IMR-90 (cell line): ENCODE results near the gene FGGY.

ENCODE experiments used
- CEBPB ChIP-seq: IDR thresholded peaks from 2 replicates; pipeline ENCODE4 v1.6.1; 2012; ENCODE audit warnings: low read depth, low read length, improper control_type of control experiment
- FOS ChIP-seq: fragments of 150-350 bp; IDR thresholded peaks from 2 replicates; pipeline ENCODE4 v1.6.1; 2016; ENCODE audit warnings: low read depth, low read length
- MAFK ChIP-seq: IDR thresholded peaks from 2 replicates; pipeline ENCODE4 v1.6.1; 2012; ENCODE audit warnings: low read depth, low read length, improper control_type of control experiment
- MAZ ChIP-seq: IDR thresholded peaks from 2 replicates; pipeline ENCODE4 v1.6.1; 2012; ENCODE audit warnings: low read depth, mild to moderate bottlenecking, low read length, improper control_type of control experiment, moderate library complexity, borderline replicate concordance
- MXI1 ChIP-seq: IDR thresholded peaks from 2 replicates; pipeline ENCODE4 v1.6.1; 2012; ENCODE audit warnings: low read depth, mild to moderate bottlenecking, low read length, moderate library complexity, borderline replicate concordance
- POLR2A ChIP-seq: IDR thresholded peaks from 2 replicates; pipeline ENCODE4 v1.6.1; 2012; ENCODE audit warnings: mild to moderate bottlenecking, low read depth, low read length
- RAD21 ChIP-seq: IDR thresholded peaks from 2 replicates; pipeline ENCODE4 v1.6.1; 2012; ENCODE audit warnings: low read length, improper control_type of control experiment
- RCOR1 ChIP-seq: IDR thresholded peaks from 2 replicates; pipeline ENCODE4 v1.6.1; 2012; ENCODE audit warnings: mild to moderate bottlenecking, low read length, improper control_type of control experiment; ENCODE audit not compliant: insufficient replicate concordance
- RFX5 ChIP-seq: IDR thresholded peaks from 2 replicates; pipeline ENCODE4 v1.8.0; 2012; ENCODE audit warnings: low read depth, mild to moderate bottlenecking, low read length, moderate library complexity
- SMC3 ChIP-seq: fragments of 150-350 bp; IDR thresholded peaks from 2 replicates; pipeline ENCODE4 v1.6.1; 2016; ENCODE audit warnings: low read depth, mild to moderate bottlenecking, antibody characterized with exemption, low read length, moderate library complexity
- TF ChIP-seq, protein P1 (sequence below): conservative IDR thresholded peaks from 2 replicates; pipeline ENCODE4 v1.5.1; 2012; ENCODE audit warnings: mild to moderate bottlenecking, low read depth, low read length, improper control_type of control experiment
- TF ChIP-seq, protein P2 (sequence below): fragments of 150-350 bp; IDR thresholded peaks from 2 replicates; pipeline ENCODE4 v1.6.1; 2017; ENCODE audit warnings: mild to moderate bottlenecking, antibody characterized with exemption, low read length, low read depth
- TF ChIP-seq, protein P3 (sequence below): fragments of 150-350 bp; IDR thresholded peaks from 2 replicates; pipeline ENCODE4 v1.6.1; 2016; ENCODE audit warnings: low read depth, mild to moderate bottlenecking, low read length, moderate library complexity, borderline replicate concordance

- TF ChIP-seq, protein P1, sequence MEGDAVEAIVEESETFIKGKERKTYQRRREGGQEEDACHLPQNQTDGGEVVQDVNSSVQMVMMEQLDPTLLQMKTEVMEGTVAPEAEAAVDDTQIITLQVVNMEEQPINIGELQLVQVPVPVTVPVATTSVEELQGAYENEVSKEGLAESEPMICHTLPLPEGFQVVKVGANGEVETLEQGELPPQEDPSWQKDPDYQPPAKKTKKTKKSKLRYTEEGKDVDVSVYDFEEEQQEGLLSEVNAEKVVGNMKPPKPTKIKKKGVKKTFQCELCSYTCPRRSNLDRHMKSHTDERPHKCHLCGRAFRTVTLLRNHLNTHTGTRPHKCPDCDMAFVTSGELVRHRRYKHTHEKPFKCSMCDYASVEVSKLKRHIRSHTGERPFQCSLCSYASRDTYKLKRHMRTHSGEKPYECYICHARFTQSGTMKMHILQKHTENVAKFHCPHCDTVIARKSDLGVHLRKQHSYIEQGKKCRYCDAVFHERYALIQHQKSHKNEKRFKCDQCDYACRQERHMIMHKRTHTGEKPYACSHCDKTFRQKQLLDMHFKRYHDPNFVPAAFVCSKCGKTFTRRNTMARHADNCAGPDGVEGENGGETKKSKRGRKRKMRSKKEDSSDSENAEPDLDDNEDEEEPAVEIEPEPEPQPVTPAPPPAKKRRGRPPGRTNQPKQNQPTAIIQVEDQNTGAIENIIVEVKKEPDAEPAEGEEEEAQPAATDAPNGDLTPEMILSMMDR, result no peak
- TF ChIP-seq, protein P2, sequence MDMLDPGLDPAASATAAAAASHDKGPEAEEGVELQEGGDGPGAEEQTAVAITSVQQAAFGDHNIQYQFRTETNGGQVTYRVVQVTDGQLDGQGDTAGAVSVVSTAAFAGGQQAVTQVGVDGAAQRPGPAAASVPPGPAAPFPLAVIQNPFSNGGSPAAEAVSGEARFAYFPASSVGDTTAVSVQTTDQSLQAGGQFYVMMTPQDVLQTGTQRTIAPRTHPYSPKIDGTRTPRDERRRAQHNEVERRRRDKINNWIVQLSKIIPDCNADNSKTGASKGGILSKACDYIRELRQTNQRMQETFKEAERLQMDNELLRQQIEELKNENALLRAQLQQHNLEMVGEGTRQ, result no peak
- TF ChIP-seq SMC3 (no peak), POLR2A (peak; percentile 59; the same call in 1 of the 2 replicates), MAFK (peak; percentile 88), RCOR1 (peak; percentile 68), MAZ (no peak), RFX5 (no peak), FOS (peak; percentile 93), MXI1 (no peak), CEBPB (peak; percentile 73), RAD21 (no peak)
- TF ChIP-seq, protein P3, sequence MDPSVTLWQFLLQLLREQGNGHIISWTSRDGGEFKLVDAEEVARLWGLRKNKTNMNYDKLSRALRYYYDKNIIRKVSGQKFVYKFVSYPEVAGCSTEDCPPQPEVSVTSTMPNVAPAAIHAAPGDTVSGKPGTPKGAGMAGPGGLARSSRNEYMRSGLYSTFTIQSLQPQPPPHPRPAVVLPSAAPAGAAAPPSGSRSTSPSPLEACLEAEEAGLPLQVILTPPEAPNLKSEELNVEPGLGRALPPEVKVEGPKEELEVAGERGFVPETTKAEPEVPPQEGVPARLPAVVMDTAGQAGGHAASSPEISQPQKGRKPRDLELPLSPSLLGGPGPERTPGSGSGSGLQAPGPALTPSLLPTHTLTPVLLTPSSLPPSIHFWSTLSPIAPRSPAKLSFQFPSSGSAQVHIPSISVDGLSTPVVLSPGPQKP, result no peak
Measured at GRCh38 chr1:59730759-59731478, 434.0 kb downstream of the FGGY start.
